LoVo (cell line): ENCODE data around the gene EXOC3L2.
A peak's percentile ranks its signal among the peaks of the same experiment; 100 is the strongest.

ENCODE experiments used
- DNase-seq: peaks from one replicate; pipeline ENCODE4 v3.0.0-alpha.2; 2016; ENCODE audit warnings: low spot score

The EXOC3L2 gene

GRCh38 chr19:45218911-45219743 is 26.1 kb downstream of the EXOC3L2 start:
- no peak for DNase-seq

- no peak for DNase-seq
These were observed 26.8 kb downstream of the EXOC3L2 start for GRCh38 chr19:45218426-45218825.

GRCh38 chr19:45217957-45218334 is 27.3 kb downstream of the EXOC3L2 start:
- DNase-seq, result no peak

- no peak for DNase-seq
These were observed 27.8 kb downstream of the EXOC3L2 start for GRCh38 chr19:45217193-45217956.

GRCh38 chr19:45216667-45217066 is 28.5 kb downstream of the EXOC3L2 start:
- DNase-seq, result no peak

GRCh38 chr19:45215391-45216191 is 29.6 kb downstream of the EXOC3L2 start:
- no peak for DNase-seq

- DNase-seq, result no peak
These were observed 32.2 kb downstream of the EXOC3L2 start for GRCh38 chr19:45213031-45213430.

- no peak for DNase-seq
These were observed 33.3 kb downstream of the EXOC3L2 start for GRCh38 chr19:45211751-45212381.

- DNase-seq, result no peak
These were observed 38.9 kb downstream of the EXOC3L2 start for GRCh38 chr19:45206328-45206727.

GRCh38 chr19:45205810-45206209 is 39.4 kb downstream of the EXOC3L2 start:
- DNase-seq, result no peak

- DNase-seq, result no peak
These were observed 42.6 kb downstream of the EXOC3L2 start for GRCh38 chr19:45202637-45203036.

- DNase-seq, result no peak
These were observed 44.6 kb downstream of the EXOC3L2 start for GRCh38 chr19:45200568-45200967.

- no peak for DNase-seq
These were observed 49.4 kb downstream of the EXOC3L2 start for GRCh38 chr19:45195764-45196163.

GRCh38 chr19:45191375-45191774 is 53.8 kb downstream of the EXOC3L2 start:
- no peak for DNase-seq

GRCh38 chr19:45189971-45190370 is 55.2 kb downstream of the EXOC3L2 start:
- DNase-seq, result no peak

GRCh38 chr19:45187421-45188100 is 57.6 kb downstream of the EXOC3L2 start:
- peak; percentile 29 for DNase-seq

GRCh38 chr19:45186509-45187334 is 58.5 kb downstream of the EXOC3L2 start:
- DNase-seq, result no peak

- no peak for DNase-seq
These were observed 61.1 kb downstream of the EXOC3L2 start for GRCh38 chr19:45184115-45184514.

GRCh38 chr19:45182758-45183157 is 62.4 kb downstream of the EXOC3L2 start:
- DNase-seq, result no peak

- DNase-seq, result no peak
These were observed 64.3 kb downstream of the EXOC3L2 start for GRCh38 chr19:45180936-45181335.
